Keratinocyte (primary cell): Measurements from ENCODE around the gene GTF2H1. TPM values are rescaled to one million over a fixed set of nuclear protein-coding genes. Genes with fewer than 3 reads are reported as not detected.

Source experiments
- DNase-seq: peaks from one replicate; pipeline ENCODE4 v3.0.0-alpha.2; 2011; ENCODE audit warnings: low read depth, missing footprints, low spot score
- FAIRE-seq: peaks from 2 replicates; lab custom pipeline; 2011; peaks lifted over from hg19 to GRCh38; lab: Jason Lieb, UNC
- H2AFZ ChIP-seq: 2 replicates; pipeline ENCODE4 v1.6.0; 2012; ENCODE audit warnings: low read length, control low read depth, inconsistent platforms; ENCODE audit not compliant: control insufficient read depth
- H3K27ac ChIP-seq: 2 replicates; pipeline ENCODE4 v1.5.1; 2011; ENCODE audit warnings: low read length; ENCODE audit not compliant: control insufficient read depth, insufficient read depth
- H3K27me3 ChIP-seq: 3 replicates; pipeline ENCODE4 v1.6.0; 2011; ENCODE audit warnings: low read length; ENCODE audit not compliant: control insufficient read depth, insufficient read depth; ENCODE audit errors: extremely low read depth
- H3K36me3 ChIP-seq, 2 experiments: 2 replicates in 1 of 2; 3 replicates in 1 of 2; pipeline ENCODE4 v1.5.1; 2011; ENCODE audit warnings: low read length in 2 of 2, mild to moderate bottlenecking in 1 of 2; ENCODE audit not compliant: control insufficient read depth in 2 of 2, insufficient read depth in 2 of 2; ENCODE audit errors: extremely low read depth in 1 of 2
- H3K4me1 ChIP-seq: 3 replicates; pipeline ENCODE4 v1.5.1; 2011; ENCODE audit warnings: low read length; ENCODE audit not compliant: control insufficient read depth, insufficient read depth; ENCODE audit errors: extremely low read depth
- H3K4me2 ChIP-seq: 3 replicates; pipeline ENCODE4 v1.6.0; 2011; ENCODE audit warnings: low read depth, low read length; ENCODE audit not compliant: control insufficient read depth, insufficient read depth; ENCODE audit errors: extremely low read depth
- H3K4me3 ChIP-seq, 3 experiments: fragments of 200-600 bp in 1 of 3; sonication (generic) in 1 of 3; 2 replicates in 2 of 3; 3 replicates in 1 of 3; pipeline ENCODE4 v1.5.1; 2011 to 2016; ENCODE audit warnings: low read length in 3 of 3, mild to moderate bottlenecking in 3 of 3, control low read depth in 2 of 3, inconsistent platforms in 1 of 3, low read depth in 1 of 3, mixed read lengths in 1 of 3, mixed run types in 1 of 3, moderate library complexity in 1 of 3; ENCODE audit not compliant: control insufficient read depth in 2 of 3, insufficient read depth in 2 of 3; ENCODE audit errors: extremely low read depth in 1 of 3
- H3K79me2 ChIP-seq: 2 replicates; pipeline ENCODE4 v1.6.0; 2012; ENCODE audit warnings: low read length; ENCODE audit not compliant: control insufficient read depth, insufficient read depth
- H3K9ac ChIP-seq: 3 replicates; pipeline ENCODE4 v1.6.0; 2011; ENCODE audit warnings: low read length; ENCODE audit not compliant: control insufficient read depth, insufficient read depth; ENCODE audit errors: extremely low read depth
- H3K9me1 ChIP-seq: 3 replicates; pipeline ENCODE4 v1.6.0; 2011; ENCODE audit warnings: low read length; ENCODE audit not compliant: control insufficient read depth, insufficient read depth; ENCODE audit errors: extremely low read depth
- H3K9me3 ChIP-seq: 2 replicates; pipeline ENCODE4 v1.5.1; 2012; ENCODE audit warnings: low read depth, low read length; ENCODE audit not compliant: control insufficient read depth
- H4K20me1 ChIP-seq: 3 replicates; pipeline ENCODE4 v1.6.0; 2011; ENCODE audit warnings: low read length; ENCODE audit not compliant: control insufficient read depth, insufficient read depth; ENCODE audit errors: extremely low read depth
- CTCF ChIP-seq, 3 experiments: IDR thresholded peaks in 1 of 3; conservative IDR thresholded peaks in 1 of 3; optimal IDR thresholded peaks in 1 of 3; 2 replicates in 2 of 3; 3 replicates in 1 of 3; pipeline versions ENCODE3 to v1.5.1; 2011; ENCODE audit warnings: low read length in 3 of 3, mild to moderate bottlenecking in 3 of 3, moderate library complexity in 2 of 3, control low read depth in 1 of 3, inconsistent platforms in 1 of 3; ENCODE audit not compliant: insufficient read depth in 2 of 3; ENCODE audit errors: extremely low read depth in 1 of 3
- EZH2 ChIP-seq: IDR thresholded peaks from one replicate; pipeline ENCODE4 v1.6.1; 2012; ENCODE audit warnings: inconsistent platforms, mild to moderate bottlenecking, low read length, moderate library complexity
- dilution Hi-C: fragments of 300-500 bp; cut with MboI; formaldehyde crosslinking; loops from one replicate; pipeline ENCODE4 v1.7.0; 2020; ENCODE audit warnings: low sequenced_read_pairs; ENCODE audit not compliant: extremely low pct_ligation_motif_present
- polyA plus RNA-seq, 5 experiments: library from polyadenylated mRNA; depleted of rRNA in 3 of 5; stranded (reverse) in 3 of 5; stranded (forward) in 1 of 5; unstranded in 1 of 5; fragments of >200 nt; gene quantifications; 1 replicate in 1 of 5; 2 replicates in 3 of 5; 3 replicates in 1 of 5; pipeline versions ENCODE4 v1.2.1 to v1.2.3, GENCODE V29; 2011 to 2012; ENCODE audit warnings: missing spikeins in 2 of 5, low read depth in 1 of 5, low replicate concordance in 1 of 5

Gene GTF2H1
- polyA plus RNA-seq, 1 donor (not counting 4 experiments of a cell fraction or from before 2014, with no cell fraction given), result 42.1 TPM

GRCh38 chr11:18383388-18384156 is 61.2 kb downstream of the GTF2H1 start:
- dilution Hi-C loops, result no loop called here

GRCh38 chr11:18384157-18384641 is 61.8 kb downstream of the GTF2H1 start:
- FAIRE-seq (peak; percentile 77), DNase-seq (no peak)
- TF ChIP-seq EZH2, result no peak
- TF ChIP-seq CTCF (optimal IDR thresholded peaks at IDR 0.05 in 1 of 3, IDR thresholded peaks at IDR 0.05 in 1 of 3, conservative IDR thresholded peaks at IDR 0.05 in 1 of 3; ENCODE audit: extremely low read depth in 1 of 3, insufficient read depth in 2 of 3, low read length in 3 of 3), result no peak
- H3K9ac ChIP-seq, result peak overlapping the region; percentile 80
- no peaks in the 10 kb centered on the region for H3K79me2 ChIP-seq
- H3K27ac ChIP-seq, result peak overlapping the region; percentile 93
- no peaks in the 10 kb centered on the region for H3K36me3 ChIP-seq
- H3K4me2 ChIP-seq, result peak overlapping the region; percentile 83
- no peaks in the 10 kb centered on the region for H3K27me3 ChIP-seq
- peak overlapping the region; percentile 78 for H2AFZ ChIP-seq
- H3K4me1 ChIP-seq, result peaks cover 22% of the 10 kb centered on the region
- peak overlapping the region; percentile 0 to 43 (median 42) for H3K4me3 ChIP-seq
- H4K20me1 ChIP-seq, result no peaks in the 10 kb centered on the region
- dilution Hi-C loops, result no loop called here
- no peaks in the 10 kb centered on the region for H3K9me3 ChIP-seq
- no peaks in the 10 kb centered on the region for H3K9me1 ChIP-seq

More at GRCh38 chr11:18383388-18384156, 61.2 kb downstream of the GTF2H1 start:
- Histone ChIP-seq H4K20me1 (no peaks in the 10 kb centered on the region), H3K27me3 (no peaks in the 10 kb centered on the region), H3K4me2 (peak overlapping the region; percentile 83), H3K27ac (peak overlapping the region; percentile 93), H3K4me3 (peak overlapping the region in 2 of 3 experiments; percentile 42 to 43), H3K4me1 (peaks cover 22% of the 10 kb centered on the region), H3K9me1 (no peaks in the 10 kb centered on the region), H3K9ac (peak overlapping the region; percentile 80), H3K9me3 (no peaks in the 10 kb centered on the region), H3K36me3 (no peaks in the 10 kb centered on the region), H2AFZ (peak overlapping the region; percentile 88), H3K79me2 (no peaks in the 10 kb centered on the region)
- peak; percentile 99 for DNase-seq
- TF ChIP-seq EZH2 (no peak), CTCF (optimal IDR thresholded peaks at IDR 0.05 in 1 of 3, IDR thresholded peaks at IDR 0.05 in 1 of 3, conservative IDR thresholded peaks at IDR 0.05 in 1 of 3; ENCODE audit: extremely low read depth in 1 of 3, insufficient read depth in 2 of 3, low read length in 3 of 3) (no peak)
- peak; percentile 94 for FAIRE-seq
